Retina (tissue), 1 donor: Measurements from ENCODE around the gene SLC6A20.
"Not testable (repeated sequence)": the region's sequence is repeated elsewhere in the genome, so short reads cannot be mapped to it uniquely, and the experiment has no call there.

Experiments used
- DNase-seq: peaks from one replicate; pipeline ENCODE4 v3.0.0-alpha.2; 2016

Gene SLC6A20

DNA sequence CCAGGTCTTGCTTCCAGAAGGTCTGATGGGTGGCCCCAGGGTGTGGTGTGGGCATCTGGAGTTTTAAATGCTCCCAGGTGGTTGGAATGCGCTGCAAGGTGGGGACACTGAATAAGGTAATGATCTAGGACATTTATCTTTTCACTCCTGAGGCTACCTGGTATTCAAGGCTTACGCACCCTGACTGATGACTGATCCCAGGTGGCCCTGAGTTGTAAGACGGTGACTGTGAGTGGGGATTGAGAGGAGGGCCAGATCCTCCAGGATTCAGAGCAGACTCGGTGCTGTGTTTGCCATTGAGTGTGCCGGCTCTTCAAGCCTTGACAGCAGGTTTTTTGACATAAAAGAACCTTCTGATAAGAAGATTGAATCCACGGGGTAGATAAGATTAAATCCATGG, 40.3 kb downstream of the SLC6A20 start:
- no peak for DNase-seq

DNA sequence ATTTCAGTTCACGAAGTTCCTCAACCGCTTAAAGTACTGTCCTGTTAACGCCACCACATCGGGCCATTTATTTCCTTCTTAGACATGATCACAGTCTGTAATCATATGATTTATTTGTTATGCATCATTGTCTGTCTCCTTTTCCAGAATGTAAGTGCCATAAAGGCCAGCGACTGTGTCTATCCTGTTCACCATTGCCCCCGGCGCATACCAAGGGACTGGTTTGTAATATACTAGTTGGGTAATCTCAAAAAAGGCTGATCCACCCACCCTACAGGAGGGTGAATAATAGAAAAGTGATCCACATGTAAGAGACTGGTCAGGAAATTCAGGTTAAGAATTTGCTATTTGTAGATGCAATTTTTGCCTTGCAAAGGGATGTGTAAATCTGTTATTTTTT, 41.9 kb downstream of the SLC6A20 start:
- no peak for DNase-seq

DNA sequence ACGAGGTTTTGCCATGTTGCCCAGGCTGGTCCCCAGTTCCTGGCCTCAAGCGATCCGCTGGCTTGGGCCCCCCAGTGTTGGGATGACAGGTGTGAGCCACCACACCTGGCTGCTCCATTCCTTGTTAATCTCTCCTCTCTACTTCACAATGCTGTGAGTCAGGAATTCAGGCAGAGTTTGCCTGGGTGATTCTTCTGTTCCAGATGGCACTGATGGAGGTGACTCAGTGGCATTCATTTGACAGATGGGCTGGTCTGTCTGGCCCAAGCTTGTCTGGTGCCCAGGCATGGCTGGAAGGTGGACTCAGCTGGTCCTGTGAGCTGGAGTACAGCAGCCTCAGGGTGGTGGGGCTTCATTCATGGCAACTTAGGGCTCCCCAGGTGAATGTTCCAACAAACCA, 43.2 kb downstream of the SLC6A20 start:
- DNase-seq = no peak

DNA sequence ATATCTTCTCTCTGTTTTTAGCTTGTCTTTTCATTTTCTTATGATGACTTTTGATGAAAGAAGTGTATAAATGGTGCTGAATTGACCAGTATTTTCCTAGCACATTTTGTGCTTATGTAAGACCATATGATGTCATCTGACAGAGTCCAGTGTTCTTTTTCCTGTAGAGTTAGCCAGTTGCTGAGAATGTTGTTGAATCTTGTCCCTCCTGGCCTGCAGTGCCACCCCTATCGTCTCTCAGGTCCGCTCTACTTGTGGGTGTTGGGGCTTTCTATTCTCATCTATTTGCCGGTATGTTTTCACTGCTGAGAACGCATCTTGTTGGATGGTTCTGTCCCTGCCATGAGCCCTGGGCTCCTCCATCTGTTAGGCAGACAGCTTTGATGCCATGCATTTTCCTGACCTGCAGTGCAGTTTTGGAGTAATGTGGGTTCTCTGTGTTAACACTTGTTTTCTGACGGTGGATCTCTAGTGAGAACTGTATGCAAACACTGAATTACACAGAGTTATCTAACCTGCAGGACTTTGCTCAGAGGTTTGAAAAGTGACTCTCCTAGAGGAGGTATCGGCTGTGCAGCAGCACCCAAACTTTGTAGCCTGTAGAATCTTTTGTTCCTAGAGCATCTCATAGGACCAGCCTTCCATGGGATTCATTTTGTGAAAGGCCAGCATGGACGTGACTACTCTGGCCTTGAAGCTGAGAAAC, 44.6 kb downstream of the SLC6A20 start:
- no peak for DNase-seq

DNA sequence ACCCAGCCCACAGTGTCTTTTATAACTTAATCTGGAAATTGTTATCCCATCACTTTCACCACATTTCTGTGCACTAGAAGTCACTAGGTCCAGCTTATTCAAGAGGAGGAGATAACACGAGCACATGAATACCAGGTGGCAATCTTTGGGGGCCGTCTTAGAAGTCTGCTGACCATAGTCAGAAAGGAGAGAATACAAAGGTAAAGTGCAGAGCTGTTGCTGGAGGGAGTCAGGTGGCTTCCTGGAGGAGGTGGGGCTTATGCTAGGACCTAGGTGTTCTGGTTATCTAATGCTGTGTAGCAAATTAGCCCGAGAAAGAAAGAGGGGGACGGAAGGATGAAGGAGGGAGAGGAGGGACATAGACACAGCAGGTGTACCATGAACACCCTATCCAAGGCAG, 46.5 kb downstream of the SLC6A20 start:
- no peak for DNase-seq

DNA sequence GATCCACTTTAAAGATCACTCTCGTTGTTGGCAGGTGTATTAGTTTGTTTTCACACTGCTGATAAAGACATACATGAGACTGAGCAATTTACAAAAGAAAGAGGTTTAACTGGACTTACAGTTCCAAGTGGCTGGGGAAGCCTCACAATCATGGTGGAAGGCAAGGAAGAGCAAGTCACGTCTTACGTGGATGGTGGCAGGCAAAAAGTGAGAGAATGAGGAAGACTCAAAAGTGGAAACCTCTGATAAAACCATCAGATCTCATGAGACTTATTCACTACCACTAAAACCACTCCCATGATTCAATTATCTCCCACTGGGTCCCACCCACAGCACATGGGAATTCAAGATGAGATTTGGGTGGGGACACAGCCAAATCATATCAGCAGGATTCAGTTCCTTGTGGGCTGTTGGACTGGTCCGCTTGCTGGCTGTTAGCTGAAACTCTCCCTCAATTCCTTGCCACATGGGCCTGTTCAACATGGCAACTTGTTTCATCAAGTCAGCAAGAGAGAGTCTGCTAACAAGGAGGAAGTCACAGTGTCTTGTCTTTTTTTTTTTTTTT, 47.2 kb downstream of the SLC6A20 start:
- not testable (repeated sequence) for DNase-seq

DNA sequence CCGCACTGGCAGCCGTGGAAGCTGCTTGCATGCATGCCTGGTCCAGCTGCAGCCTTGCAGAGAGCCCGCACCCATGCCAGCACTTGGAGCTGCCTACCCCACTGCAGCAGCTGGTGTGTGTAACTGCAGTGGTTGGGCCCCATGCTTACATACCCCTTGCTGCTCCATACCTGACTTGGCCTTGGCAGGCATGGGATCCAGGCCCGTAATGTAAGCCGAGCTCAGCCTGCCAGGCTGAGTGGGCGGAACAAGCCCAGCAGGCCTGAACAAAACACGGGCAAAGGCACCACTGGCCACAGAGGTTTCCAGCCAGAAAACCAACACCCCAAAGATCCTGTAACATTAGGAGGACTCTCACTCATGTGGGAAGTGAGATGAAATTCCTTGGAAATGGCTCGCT, 48.3 kb downstream of the SLC6A20 start:
- no peak for DNase-seq

DNA sequence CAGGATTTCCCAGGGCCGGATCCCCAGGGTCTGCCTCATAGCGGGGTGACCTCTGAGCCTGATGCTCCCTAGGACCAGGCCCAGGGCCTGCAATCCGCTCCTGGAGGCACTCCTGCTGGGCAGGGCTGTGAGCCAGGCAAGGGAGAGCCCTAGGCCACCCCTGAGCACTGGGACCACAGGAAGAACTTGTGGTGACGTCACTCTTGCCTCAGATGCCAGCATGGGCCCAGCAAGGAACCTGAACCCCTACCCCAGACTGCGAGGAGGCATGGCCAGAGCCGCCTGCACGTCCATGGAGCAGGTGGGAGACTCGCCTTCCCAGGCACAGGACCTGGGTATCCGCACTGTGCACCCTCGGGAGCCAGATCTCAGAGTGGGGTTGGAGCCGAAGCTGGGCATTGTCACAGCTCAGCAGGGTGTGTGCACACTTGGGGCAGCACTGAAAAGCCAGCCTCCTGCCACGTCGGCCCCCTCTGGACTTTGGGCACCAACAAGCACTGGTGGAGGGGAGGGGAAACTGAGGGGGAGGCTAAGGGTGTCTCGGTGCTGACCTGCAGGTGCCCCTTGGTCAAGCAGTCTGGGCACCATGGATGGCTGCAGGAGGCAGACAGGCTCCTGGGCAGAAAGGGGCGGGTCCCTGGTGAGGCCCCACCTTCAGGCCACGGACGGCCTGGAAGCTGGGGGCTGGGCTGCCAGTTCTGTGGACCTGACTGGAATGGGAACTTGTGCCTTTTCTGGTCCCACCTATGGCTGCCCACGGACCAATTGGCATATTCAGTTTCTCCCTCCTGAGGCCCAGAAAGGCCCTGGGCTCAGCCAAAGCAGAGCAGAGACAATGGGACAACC, 49.3 kb downstream of the SLC6A20 start:
- no peak for DNase-seq

DNA sequence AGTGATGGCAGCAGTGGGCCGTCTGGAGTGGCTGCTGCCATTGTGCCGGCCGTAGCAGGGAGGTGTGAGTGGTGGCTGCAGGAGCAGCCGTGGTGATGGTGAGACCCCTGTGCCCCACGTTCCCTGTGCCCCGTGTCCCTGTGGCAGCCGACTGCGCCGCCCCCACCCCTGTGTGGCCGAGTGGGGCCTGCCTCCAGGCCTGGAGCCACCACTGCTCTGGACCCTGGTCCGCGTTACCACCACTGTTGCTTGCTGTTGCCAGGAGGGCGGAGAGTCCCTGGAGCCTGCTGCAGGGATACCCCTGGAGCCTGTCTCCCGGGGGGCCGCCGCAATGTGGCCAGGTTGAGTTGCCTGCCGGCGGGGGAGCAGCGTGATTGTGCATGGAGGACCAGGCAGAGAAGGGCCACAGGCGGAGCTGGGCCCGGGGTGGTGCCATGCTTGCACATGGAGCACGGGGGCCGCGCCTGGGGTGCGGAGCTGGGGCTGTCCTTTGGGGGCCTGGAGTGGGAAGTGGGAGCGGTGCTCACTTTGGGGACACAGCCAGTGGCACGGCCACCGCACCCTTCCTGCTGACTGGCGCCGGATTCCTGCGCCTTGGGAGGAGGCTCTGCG, 50.1 kb downstream of the SLC6A20 start:
- DNase-seq = no peak

DNA sequence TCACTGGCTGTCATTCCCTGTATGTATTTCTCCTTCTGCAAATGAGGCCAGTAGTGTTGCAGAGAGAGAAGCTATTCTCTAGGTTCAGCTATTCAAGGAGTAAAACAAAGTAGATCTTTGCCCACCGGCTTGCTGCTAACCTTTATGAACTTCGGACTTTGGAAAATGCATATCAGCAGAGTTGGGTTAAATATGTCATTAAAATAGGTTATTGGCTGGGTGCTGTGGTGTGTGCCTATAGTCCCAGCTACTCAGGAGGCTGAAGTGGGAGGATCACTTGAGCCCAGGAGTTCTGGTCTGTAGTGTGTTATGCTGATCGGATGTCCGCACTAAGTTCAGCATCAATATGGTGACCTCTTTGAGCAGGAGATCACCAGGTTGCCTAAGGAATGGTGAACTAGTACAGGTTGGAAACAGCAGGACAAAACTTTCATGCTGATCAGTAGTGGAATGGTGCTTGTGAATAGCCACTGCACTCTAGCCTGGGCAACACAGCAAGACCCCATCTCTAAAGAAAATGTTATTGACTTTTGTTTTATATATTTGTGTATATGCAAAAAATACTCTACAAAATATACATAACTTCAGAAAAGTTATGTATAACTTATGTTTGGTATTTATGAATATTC, 53.8 kb downstream of the SLC6A20 start:
- no peak for DNase-seq

DNA sequence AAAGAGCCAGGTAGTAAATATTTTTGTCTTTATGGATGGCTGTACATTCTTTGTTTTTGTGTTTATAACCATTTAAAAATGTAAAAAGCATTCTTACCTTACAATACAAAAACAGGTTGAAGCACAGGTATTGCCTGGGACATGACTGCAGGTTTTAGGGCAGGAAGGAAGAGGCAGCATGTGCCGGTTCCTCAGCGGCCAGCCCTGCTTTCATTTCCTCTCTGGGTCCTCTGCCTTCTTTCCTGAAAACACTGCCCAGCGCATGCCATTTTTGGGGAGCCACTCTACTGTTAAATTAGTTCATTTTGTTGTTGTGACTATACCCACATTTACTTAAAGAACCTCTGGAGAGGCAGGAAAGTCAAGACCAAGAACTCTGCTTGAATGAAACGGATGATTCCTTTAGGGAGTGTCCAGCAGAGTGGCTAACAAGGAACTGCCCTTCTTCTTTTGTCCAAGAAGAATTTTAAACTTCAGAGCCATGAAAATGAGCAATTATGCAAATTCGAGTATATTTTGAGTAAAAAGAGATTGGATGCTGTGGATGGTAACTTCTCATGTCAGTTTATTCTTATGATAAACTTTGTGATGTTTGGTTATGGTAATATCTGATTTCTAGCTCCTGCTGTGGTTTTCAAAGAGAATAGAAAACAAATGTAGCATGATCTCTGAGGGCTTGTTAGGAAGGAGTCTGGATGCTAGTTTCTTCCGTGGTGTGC, 54.4 kb downstream of the SLC6A20 start:
- no peak for DNase-seq

DNA sequence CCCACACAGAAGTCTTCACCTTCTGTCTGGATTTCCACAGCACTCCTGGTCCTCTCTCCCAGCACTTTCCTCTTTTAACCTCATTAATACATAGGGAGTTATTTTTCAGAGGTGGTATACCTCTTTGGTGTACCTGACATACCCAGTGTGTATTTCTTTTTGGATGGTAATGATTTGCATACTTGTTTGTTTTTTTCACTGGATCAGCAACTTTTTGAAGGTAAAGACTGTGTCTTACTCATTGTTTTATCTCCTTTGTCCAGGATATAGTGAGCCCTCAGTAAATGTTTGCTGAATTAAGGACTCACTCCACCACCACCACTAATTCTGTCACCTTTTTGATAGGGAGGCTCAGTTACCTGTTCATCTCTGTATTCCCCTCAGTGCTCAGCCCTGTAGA, 55.1 kb downstream of the SLC6A20 start:
- no peak for DNase-seq

DNA sequence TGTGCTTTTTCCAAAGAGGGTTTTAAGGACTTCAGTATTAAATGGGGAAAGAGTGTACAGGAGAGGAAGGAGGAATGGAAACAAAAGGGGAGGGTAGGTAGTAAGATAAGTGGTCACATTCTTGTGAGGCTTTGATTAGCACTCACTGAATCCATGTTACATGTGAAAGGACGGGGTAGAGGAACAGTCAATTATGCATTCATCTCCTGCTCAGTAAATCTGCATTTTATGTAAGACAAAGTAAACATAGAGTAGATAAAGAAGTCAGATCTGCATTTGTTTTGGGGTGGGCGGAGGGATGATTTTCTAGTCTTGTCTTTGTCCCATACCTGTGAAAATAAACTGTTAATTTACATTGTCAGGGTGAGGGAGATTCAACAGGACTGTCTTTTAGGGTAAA, 56.3 kb downstream of the SLC6A20 start:
- no peak for DNase-seq

DNA sequence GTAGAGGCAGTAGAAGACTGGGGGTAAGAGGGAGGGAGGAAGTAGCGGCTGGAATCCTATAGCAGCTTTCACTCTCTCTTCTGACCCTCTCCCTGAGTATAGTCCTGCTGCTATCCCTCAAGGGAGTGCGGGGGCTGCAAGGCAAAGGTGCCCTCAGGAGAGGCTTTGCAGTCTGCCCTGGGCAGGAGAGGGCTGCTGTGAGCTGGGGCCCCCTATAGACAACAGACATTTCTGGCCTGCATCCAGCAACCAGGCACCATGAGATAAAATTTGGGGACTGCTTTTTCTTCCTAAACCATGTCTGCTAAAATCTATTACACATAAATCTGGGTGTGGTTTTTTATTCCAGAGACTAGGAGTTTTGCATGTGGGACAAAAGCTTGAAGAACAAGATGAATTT, 59.1 kb downstream of the SLC6A20 start:
- DNase-seq = no peak

DNA sequence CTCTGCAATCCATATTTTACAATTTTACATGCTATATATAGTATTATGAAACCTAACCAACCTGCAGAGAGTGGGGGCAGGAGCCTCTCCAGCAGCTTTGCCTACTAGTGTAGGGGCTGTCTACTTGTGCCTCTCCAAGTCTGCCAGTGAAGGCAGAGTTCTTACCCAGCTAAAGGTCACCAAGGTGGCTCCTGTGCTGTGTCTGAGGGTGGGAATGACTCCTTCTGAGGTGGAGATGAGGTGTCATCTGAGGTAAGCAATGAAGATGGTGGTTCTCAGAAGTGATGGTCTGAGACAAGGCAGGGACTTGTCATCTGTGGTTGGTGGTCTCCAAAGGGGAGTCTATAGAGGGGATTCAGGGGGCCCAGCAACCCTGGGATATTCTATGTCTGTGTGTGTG, 59.6 kb downstream of the SLC6A20 start:
- no peak for DNase-seq

DNA sequence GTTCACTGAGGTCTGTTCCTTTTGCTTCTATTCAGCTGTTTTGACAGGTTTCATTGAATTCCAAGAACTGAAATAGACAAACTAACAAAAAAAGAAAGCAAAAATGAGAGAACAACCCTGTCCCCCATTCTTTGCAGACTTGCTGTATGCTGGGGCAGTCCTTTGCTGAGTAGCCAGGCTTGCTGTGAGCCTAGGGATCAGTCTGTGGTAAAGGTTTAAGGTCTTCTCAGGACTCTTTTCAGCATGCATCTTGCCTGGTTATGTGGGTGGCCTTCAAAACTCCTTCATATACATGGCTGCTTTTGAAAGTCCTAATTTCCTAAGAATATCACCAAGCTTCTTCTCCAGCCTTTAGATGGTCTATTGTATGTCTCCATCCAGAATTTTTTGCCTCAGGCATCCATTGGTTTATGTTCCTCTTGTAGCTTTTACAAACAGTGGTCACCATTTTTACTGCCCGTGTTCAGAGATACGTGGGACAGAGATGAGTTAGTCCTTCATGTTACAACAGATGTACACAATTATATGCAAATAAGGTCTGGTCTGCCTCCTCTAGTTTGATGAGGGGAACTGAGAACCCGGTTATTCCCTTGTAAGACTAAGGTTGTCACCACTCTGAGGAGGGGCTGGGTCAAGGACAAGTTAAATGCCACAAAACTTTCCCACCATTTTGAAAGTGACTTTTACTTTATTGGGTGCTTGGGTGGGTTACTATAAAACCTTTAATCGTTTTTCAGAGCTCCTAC, 65.8 kb downstream of the SLC6A20 start:
- DNase-seq = no peak

DNA sequence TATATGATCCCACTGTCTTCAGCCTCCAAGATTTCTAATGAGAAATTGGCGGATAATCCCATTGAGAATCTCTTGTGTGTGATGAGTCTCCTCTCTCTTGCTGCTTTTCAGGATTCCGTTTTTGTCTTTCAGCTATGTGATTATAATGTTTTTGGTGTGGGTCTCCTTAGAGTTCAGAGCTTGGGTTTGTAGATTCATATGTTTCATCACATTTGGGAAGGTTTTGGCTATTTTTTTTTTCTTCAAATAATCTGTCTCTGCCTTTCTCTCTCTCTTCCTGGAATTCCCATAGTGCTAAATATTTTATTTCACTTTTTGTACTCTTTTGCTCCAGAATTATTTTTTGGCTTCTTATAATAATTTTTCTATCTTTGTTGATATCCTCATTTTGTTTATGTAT, 66.7 kb downstream of the SLC6A20 start:
- no peak for DNase-seq

DNA sequence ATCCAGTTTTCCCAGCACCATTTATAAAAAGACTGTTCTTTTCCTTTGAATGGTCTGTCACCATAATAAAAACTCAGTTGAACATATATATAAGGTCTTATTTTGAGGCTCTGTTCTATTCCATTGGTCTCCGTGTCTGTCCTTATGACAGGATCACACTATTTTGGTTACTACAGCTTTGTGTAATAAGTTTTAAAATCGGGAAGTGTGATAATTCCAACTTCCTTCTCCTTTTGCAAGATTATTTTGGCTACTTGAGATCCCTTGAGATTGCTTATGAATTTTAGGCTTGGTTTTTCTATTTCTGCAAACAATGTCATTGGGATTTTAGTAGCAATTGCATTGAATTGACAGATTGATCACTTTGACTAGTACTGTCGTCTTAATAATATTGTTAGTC, 71.4 kb downstream of the SLC6A20 start:
- no peak for DNase-seq

DNA sequence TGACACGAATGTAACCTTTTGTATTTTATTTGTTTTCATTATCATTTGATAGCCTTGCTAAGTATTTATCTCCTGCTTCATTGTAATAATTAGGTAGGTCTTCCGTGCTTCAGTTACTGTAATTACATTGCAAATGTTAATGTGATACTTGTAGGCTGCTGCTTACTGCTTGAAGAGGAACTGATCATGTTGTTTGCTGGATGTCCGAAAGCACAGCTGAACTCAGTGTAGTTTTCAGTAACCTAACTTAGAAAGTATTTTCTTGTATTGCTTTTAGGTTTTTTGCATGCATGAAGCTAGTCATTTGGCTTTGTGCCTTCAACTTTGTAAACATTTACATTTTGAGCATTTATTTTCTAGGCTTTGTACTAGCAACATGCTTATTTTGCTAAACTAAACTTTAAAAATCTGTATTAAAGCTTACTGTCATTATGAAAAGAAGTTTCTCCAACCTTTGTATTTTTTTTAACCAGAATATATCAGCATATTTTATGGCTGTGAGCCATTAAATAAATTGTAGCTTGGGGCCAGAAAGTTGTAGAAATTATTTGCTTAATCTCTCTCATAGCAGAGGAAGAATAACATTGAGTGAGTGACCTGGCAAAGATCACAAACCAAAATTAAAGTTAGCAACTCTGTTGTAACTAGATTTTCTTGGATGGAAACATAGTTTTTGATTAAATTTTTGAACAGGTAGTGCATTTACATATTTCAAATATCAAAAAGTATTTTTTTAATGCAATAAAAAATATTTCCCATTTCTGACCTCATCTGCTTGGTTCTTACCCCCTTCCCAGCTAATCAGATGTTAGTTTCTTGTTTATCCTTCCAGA, 76.5 kb downstream of the SLC6A20 start:
- DNase-seq = no peak

DNA sequence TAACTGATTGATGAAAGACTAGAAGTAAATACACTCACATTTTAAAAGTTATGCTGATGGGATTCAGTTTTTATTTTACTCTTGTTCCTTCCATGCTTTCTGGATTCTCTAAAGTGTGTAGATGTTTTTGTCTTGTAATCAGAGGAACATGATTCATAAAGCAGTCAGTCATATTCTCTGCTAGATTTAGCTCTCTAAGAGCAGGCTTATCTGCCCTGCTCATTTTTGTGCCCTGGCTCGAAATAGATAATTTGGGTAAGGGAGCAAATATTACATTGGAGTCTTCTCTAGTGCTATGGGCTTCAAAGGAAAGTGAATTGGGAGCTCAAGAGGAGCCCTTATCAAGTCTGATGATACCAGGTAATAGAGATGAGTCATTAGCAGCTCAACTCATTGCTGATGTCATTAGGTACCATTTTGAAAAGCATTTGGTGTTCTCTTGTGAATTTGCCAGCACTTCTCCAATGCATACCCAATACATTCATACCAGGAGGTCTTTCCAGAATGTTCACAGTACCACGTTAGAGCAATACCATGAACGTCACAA, 79.5 kb downstream of the SLC6A20 start:
- no peak for DNase-seq

DNA sequence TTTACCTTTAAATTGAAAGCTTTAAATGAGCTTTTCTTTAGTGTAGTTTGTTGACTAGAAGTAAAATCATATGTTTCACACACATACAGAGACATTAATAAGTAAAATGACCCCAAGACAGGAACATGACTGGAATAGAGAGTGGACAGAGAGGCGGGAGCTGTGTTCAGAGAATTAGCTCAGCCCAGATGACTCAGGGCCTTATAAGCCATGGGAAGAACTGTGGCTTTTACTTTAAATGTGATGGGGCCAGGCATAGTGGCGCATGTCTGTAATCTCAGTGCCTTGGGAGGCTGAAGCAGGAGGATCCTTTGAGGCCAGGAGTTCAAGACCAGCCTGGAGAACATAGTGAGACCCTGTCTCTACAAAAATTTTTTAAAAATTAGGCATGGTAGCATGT, 80.4 kb downstream of the SLC6A20 start:
- DNase-seq = no peak
